HG03066 (cell line): ENCODE results near the gene PPP2R5E.
A peak's percentile ranks its signal among the peaks of the same experiment; 100 is the strongest.

Experiments
- ATAC-seq: cut with Tn5 transposase; IDR thresholded peaks from one replicate; pipeline ENCODE4 v1.9.1; 2021; ENCODE audit warnings: low read depth; ENCODE audit not compliant: unreplicated experiment

The PPP2R5E gene

DNA sequence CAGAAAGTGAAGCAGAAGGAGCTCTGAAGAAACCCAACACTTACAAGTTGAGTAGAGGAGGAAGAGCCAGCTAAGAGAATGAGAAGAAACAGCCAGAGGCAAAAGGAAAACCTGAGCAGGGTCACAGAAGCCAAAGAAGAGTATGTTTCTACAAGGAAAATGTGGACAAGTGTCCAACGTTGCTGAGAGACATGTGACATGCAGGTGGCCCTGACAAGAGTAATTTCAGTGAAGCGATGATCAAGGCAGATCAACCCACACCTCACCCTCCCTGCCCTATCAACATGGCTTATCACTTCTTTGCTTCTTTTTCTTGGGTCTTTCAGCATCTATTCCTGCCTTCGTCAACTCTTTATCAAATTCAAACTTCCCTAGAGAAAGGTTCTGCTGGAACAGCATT, 68.3 kb downstream of the PPP2R5E start:
- no peak for ATAC-seq

DNA sequence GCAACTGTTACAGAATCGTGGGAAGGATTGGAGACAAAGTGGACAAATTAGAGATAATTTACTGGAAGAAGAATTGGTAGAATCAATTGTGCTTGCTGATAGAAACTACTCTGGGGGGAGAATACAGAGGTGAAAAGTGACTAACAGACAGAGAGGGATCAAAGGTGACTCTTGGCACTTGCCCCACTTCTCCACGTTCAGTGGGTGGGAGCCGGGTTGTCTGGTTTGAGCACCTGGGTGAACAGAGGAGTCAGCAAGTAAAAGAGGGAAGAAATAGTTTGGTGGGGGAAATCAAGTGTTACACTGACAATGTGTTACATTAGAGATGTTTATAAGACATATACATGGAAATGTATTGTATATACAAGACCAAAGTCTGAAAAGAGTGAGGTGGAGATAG, 69.1 kb downstream of the PPP2R5E start:
- no peak for ATAC-seq

DNA sequence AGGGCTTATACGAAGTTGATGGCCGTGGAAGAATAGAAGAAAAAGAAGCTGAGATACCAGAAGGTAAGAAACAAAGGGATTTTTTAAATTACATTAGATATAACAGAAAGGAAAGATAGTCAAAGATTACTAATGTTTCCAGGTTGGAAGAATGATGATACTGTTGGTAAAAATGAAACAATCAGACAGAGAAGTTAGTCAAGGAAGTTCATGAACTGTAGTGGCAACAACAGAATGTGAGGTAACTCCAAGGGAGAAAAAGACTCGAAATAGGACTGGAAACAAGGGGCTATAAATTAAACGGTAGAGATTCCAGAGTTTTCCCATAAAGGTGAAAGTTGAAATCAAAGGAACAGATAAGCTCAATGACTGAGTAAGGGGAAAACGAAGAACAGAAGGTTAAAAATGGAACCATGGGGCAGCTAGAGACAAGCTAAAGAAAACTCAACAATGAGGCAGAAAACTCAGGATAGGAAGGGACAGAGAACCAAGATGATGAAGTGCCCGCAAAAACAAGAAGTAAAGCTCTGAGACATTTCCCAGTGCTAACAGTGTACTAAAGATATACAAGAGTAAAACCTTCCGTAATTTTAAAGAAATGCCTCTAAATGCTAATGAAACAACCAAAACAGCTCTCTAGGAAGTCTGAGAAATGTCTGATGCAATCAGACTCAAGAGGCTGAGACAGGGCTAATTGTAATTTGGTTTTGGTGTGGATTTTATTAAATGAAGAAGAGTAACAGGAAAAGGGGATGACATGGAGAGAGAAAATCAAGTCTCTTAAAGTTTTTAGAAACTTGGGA, 70.0 kb downstream of the PPP2R5E start:
- no peak for ATAC-seq

DNA sequence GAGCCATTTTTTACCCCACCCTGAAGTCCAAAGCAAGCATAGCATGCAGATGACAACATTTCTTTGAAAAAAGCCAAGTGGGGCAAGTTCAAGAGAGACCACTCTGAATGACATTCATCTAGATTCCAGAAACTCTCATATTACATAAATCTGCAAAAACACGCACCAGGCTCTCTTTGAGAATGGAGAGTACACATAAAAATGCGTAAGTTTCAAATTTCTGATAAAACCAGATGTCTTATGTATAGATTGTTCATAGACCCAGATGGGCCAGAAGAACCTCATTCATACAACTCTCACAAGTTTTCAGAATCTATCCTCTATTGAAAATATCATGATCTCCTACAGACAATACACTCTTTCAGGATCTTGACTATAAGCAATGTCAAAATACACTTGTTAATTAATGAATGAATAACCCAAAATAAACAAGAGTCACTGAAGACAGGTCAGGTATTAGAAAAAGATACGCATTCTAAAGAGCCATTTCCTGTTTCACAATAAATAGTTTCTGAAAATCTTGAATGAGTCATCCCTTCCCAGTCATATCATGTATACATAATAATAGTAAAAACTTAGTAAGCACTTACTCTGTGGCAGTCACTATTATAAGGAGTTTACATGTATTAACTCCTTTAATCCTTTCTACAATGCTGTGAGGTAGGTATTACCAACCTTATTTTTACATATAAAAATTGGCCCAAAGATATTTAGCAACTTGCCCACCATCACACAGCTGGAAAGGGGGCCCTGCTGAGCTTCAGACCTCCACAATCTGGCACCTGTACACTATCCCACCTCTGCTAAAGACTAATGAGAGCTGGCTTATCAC, 72.0 kb downstream of the PPP2R5E start:
- peak; percentile 90 for ATAC-seq

DNA sequence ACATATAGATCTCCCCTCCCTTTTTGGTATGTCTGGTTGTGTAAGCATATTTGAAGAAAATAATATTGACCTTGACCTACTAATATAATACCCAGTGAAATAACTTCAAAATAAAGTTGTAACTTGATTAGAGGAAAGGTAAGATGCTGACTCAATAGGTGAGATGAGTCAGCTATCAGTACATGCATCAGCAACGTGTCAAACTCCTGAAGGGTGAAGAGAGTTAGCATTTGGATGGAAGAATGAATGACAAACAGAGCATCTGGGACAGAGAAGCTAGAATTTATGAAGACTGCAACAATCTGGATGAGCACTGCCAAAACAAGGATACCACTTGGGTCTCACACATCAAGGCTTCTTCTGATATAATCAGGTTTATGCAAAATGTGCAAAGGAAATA, 74.9 kb downstream of the PPP2R5E start:
- no peak for ATAC-seq

DNA sequence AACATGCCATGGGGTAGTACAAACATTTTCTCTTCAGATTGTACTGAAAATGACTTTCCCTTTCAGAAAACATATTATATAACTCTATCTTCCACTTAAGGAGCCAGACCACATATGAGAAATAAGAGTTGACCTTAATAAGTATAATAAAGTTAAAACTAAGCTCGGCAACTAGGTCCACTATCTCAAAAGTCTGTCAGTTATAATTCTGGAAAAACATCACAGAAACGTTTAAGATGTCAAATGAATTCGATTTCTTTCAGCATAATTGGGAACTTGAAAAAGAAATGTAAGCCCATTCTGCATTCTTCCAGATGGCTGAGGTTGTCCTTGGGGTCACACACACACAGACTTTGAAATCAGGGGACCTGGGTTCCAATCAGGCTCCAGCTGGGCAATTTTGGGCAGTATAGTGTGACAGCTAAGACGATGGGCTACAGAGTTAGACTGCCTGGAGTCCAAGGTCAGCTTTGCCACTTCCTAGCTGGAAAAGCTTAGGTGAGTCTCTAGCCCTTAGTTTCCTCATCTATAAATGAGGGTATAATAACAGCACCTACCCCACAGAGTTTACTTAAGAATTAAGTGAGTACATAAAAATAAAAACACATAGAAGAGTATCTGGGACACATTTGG, 75.6 kb downstream of the PPP2R5E start:
- no peak for ATAC-seq

DNA sequence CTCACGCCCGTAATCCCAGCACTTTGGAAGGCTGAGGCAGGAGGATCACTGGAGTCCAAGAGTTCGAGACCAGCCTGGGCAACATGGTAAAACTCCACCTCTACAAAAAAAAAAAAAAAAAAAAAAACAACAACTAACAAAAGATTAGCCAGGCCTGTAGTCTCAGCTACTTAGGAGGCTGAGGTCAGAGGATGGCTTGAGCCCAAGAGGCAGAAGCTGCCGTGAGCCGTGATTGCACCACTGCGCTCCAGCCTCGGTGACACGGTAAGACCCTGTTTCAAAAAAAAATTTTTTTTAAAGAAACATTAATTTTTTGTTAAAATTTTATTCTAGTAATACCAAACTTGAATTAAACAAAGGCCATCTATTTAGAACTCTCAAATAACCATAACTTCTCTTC, 77.8 kb downstream of the PPP2R5E start:
- no peak for ATAC-seq

DNA sequence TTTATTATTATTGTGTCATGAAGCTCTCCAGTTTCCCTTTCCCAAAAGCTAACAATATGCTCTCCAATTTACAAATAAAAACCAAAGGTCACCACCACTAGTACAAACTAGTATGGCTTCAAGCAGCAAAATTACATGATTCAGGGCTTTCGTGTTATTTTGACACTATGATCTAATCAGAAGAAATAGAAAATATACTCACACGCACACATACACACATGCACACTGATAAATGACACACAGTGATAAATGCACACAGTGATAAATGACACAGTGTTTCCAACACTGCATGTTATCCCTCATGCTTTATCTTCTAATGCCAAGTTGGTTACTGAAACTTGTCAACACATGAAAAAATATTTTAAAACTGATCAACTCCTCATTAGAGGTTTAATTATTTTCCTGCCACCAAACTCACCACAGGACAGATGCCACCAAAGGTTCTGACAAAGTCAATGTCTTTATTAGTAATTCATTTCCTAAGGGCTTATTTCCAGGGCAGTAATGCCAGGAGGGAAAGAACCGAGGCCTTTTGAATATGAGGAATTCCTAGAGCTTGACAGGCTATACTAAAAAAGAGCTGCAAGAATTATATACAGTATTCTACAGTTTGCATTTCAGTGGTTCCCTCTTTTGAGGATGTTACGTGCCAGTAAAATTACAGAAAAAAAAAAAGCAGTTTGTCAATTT, 82.4 kb downstream of the PPP2R5E start:
- no peak for ATAC-seq

DNA sequence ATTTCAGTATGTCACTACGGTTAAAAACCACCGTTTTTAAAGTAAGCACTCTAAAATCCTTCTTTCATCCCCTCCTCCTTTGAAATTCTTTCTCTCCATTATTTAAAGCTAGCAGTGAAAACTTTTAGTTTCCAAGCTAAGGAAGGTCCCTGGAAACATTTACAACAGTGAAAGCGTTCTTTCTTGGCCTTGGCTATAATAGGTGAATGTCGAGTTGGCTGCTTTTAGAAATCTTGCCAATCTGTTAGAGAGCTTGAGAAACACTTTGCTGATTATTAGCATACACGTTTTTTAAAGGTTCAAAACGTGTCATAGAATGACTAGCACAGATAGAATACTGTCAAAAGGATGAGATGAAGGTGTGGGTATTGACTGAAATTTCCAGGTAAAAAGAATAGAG, 83.4 kb downstream of the PPP2R5E start:
- no peak for ATAC-seq

DNA sequence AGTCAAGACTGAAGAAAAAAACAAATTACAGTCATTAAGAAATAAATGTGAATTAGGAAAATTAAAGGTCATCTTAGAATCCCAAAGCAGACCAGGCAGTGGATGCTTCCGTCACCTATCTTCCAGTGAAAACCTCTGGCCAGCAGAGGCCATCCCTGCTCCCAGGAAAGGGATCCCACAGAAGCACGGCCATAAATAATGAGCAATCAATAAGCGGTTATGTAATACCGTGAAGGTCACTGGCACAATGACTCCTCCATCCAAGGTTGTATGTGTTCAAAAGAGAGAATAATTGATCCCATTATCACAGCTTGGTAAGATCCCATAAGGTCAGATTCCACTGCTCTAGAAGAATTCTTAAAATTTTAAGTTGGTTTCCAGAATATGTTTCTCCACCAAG, 85.7 kb downstream of the PPP2R5E start:
- ATAC-seq, result no peak

DNA sequence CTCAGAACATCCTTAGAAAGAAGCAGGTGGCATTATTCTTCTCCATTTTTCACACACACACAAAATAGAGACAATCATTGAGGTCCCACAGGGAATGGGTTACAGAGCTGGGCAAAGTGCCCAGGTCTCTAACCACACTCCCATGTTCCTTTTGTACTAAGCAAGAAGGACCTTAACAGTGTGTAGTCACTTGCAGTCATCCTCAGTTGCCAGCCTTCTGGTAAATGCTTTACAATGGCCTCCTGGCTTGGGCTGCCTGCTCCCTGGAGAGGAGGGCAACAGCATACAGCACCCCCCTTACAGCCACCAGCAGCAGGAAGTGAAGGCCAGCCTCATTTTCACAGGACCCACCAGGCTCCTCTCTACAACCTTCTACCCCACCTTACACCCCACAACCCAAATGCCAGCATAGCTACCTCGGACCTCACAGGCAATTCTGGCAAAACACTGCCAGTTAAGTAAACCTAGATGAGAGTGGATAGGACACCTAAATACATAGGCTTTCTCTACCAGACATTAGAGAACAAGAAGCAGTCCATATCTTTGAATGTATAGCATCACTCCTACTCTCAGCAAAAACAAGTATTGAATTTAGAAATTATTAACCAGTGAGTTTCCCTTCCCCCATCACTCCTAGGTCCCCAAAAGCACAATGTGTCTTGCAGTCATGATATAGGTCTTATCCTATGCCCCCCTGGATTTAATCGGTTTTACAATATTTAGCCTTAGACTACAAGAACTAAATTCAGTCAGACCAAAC, 88.1 kb downstream of the PPP2R5E start:
- ATAC-seq, result no peak

DNA sequence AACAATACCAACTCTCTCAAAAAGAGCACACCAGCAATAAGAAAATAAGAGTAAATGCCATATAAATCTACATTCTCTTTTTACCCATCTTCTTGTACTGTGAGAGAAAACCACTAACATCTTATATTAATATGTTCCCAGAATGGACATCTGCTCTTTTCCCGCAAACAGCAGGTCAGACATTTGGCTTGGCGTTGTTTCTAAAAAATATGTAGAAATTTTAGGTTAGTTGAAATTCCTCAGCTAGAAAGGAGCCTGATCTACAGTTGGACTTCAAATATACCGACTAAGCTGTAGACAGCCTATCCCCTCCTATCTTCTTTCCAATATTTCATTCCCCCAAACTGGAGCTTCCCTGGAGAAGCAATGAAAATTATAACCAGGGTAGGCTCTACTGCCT, 88.7 kb downstream of the PPP2R5E start:
- no peak for ATAC-seq

DNA sequence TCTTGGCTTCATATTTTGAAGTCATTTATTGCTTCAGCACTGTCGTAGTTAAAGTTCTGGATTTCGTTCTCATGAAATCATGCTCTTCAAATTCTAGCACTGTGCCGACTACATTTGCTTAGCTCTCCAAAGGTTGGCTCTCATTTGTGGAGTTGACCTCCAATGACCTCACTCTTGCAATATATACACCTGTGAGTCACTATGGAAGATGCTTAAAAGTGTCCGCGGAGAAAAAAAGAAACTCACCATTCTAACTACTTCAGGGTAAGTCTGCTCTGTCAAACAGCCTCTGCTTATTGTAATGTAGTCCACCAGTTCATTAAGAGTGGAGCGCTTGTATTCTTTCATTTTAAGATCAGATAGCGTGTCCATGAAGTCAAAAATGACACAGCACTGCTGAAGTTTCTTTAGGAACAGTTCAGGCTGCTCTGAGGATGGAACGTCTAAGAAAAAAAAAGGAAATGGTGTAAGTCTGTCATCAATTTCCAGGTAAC, 89.7 kb downstream of the PPP2R5E start:
- no peak for ATAC-seq

DNA sequence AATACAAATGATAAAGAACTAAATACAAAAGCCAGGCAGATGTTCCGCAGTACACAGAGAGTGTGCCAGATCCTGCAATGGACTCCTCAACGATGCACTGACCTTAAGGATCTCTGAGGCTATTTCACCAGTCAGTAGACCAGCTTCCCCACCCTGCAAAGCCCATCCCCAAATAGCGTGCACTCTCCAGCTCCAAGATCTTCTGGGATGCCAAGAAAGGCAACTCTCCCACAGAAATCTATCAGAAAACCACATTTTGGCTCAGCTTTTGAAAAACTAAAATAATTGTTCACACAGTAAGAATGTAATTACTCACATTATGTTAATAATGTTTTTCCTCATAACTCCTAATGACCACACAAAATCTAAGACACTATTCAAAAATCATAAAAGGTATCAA, 90.4 kb downstream of the PPP2R5E start:
- ATAC-seq, result no peak

DNA sequence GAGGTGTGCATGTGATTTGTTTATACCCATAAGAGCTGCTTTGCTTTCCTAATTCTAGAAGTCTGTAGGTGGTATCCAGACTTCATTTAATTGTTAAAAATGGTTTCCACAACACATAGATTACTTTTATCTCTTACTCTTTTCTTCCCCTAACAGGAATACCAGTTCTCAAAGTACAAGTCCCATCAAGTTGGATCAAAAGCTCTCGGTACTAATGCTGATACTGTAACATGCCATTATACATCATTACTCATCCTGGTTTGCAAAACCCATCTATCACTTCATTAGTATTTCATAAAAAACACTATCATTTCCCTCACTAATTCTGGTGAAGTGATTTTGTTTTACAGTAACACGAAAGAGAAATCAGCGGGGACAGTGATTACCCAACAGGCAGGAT, 94.3 kb downstream of the PPP2R5E start:
- no peak for ATAC-seq

DNA sequence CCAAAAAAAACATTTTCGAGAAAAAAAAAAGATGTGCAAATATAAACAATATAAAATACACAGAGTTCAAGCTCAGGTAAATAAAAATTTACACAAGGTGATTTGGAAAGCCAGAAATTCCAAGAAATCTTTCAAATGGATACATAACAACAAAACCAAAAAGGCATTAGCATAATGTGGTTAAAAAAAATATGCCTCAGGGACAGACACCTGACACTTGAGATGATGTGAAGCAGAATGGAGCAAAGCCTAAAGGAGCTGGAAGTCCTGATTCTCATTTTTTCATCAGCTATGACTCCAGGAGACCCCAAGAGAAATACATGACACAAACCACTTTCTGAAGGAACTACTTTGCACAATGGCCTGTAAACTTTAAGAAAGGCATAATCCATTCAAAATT, 98.6 kb downstream of the PPP2R5E start:
- ATAC-seq, result no peak

DNA sequence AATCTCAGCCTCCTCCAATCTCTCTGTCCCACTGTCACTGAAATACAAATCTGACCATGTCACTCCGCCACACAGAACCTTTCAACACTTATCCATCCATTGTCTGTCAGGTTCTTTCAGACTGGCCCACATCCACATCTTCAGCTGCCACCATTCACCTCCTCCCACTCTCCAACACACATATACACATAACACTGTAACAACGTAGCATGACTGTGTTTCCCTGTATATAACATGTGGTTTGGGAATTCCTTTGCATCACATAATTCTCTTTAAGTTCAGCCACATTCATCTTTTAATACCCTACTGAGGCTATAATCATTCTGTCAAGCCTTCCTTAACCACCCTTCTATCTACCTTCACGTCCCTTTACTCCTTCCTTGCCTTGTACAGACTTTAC, 99.2 kb downstream of the PPP2R5E start:
- ATAC-seq, result no peak

DNA sequence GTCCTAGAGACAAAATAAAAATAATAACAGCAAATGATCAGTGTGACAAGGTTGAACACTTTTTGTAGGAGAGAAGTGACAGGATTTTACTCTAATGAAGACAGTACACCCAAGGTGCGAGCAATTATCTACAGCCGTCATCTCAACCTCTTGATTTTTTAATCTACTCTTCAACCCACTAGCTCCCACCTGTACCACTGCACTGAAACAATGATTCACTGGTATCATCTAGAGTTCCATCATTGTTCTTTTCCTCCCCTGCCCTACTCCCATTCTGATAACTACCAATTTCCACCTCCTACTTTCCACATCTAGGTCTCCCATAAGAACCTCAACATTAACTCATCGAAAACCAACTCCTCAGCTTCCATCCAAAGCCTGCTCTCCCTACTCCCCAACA, 99.8 kb downstream of the PPP2R5E start:
- no peak for ATAC-seq

DNA sequence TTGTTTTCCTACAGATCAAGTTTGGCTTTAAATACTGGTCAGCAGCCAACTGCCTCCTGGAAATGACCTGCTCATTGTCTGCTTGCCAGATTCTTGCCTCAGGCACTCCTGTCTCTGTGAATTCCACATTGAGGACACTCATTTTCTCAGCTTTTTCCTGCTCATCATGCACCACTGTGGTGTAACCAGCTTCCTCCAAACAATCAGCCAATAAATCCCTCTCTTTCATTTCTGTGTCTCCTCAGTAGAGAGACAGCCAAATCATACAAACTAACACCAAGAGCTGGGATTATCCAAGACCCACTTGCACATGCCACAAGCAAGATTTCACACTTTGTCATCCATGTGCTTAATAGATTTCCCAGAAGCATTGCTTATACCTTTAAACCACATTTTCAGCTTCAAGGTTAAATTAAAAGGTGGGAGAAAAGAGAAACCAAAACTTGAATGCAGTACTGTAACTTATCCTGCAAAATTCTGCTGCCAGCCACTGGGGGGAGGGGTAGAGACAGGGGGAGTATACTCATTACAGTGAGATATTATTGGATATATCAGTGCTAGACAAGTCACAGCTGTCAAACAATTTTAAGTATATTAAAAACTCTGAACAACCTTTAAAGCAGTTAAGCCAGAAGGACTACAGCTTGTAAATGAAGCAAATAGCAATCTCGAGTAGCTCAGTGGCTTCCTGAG, 105.0 kb downstream of the PPP2R5E start:
- no peak for ATAC-seq
